HG02840 (cell line): ENCODE results near the gene SCFD2.
"Not testable (repeated sequence)": the region's sequence is repeated elsewhere in the genome, so short reads cannot be mapped to it uniquely, and the experiment has no call there.

Experiments used
- ATAC-seq: cut with Tn5 transposase; IDR thresholded peaks from one replicate; pipeline ENCODE4 v1.9.1; 2021; ENCODE audit warnings: mild to moderate bottlenecking, moderate library complexity, moderate number of reproducible peaks; ENCODE audit not compliant: unreplicated experiment, low FRiP score

The SCFD2 gene

DNA sequence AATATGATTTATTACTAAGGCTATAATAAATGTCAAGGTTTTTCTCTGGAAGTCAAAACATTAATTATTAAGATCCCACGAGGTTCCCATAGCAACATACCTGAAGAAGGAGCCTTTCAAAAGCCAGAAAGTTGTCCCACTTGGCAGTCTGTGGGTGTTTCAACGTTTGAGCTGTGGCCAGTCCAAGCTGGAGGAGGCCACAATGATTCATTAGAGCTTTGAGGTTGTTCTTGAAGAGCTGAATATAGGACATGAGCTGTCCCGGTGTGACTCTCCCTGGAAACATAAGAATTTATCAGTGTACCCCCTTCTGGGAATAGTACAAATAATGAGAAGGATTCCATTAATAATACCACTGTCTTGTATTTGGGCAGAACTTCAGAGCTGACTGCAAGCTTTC is 92.1 kb downstream of the SCFD2 start:
- ATAC-seq: no peak

DNA sequence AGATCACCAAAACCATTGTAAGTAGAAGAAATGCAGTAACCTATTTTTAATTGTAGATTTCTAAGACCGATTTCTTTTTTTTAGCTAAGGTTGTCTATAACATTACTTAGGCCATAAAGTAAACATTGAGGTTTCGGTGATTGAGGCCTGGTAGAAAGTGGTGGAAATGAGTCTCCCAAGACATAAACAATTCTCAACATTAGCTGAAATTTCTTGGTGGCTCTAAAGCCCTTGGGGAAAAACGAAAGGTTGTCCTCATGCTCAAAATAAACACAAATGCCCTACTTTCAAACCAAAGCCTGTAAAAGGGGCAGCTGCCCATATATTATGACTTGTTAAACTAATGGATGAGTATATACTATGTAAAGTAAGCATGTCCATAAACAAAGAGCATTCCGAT is 98.8 kb downstream of the SCFD2 start:
- ATAC-seq: no peak

DNA sequence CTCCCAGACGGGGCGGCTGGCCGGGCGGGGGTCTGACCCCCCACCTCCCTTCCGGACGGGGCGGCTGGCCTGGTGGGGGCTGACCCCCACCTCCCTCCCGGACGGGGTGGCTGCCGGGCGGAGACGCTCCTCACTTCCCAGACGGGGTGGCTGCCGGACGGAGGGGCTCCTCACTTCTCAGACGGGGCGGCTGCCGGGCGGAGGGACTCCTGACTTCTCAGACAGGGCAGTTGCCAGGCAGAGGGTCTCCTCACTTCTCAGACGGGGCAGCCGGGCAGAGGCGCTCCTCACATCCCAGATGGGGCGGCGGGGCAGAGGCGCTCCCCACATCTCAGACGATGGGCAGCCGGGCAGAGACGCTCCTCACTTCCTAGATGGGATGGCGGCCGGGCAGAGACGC is 109.9 kb downstream of the SCFD2 start:
- not testable (repeated sequence) for ATAC-seq

DNA sequence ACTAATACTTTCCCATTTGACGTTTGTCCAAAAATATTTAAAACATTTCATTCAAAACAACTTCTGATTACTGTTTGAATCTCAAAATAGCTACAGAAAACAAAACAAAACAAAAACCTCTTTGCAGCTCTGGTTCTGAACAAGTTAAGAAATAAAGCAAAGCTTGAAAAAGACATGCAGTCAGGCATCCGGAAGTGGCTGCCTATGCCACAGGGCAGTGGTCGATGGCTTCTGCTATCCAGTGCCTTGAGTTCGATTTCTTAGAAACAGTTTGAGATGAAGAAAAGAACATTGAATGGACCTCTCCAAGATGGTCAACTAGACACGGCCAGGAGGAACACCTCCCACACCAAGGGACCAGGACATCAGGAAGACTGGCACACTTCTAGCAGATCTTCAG is 125.3 kb downstream of the SCFD2 start:
- no peak for ATAC-seq

GRCh38 chr4:53238352-53238751 is 127.5 kb downstream of the SCFD2 start:
- ATAC-seq: not testable (repeated sequence)

GRCh38 chr4:53237811-53238210 is 128.1 kb downstream of the SCFD2 start:
- ATAC-seq: not testable (repeated sequence)

- ATAC-seq: not testable (repeated sequence)
These were observed 129.2 kb downstream of the SCFD2 start for GRCh38 chr4:53236624-53237023.

GRCh38 chr4:53235547-53235946 is 130.3 kb downstream of the SCFD2 start:
- ATAC-seq: no peak

DNA sequence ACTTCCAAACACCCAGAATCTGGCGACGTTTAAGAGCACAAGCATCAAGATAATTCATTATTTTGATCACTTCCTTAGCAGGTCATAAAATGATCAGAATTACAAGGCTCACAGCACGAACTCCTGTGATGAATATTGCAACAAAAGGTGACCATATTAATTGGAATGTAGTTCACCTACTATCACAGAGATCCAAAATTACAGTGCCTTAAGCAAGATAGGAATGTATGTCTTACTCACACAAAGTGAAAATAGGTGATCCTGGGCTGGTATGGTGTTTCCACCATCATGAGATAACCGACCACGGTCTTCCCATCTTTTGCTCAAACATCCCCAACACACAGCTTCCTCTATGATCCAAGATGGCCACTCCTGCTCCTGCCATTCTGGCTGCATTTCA is 131.2 kb downstream of the SCFD2 start:
- no peak for ATAC-seq

- ATAC-seq: no peak
These were observed 131.8 kb downstream of the SCFD2 start for GRCh38 chr4:53234111-53234510.

DNA sequence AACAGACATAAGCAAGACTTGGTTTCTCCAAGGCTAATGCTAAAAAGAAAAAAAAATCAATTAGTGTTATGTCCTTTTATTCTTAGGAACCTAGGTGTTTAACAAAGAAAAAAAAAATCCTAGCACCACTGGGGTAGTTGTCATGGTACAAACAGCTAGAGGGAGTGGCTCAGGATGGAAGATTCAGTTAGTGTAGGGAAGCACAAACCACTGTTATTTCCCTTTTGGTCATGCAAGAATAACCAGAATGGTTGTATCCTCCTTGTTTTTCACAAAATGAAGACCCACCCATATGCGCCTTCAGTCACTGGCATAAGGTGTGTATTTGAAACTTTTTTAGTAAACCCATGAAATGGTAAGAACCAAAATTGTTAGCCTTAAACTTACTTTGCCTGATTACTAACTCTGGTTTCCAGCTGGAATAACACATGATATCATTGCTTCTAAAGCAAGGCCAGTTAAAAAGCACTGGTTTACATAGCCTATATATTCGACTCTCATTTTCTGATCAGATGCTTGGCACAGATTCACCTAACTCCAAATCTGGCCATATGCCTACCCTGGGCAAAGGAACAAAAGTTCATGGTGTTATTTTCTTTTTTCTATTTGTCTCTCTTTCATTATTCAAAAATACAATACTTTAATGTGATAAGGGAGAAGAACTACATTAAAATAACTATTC is 132.6 kb downstream of the SCFD2 start:
- ATAC-seq: no peak

- no peak for ATAC-seq
These were observed 133.5 kb downstream of the SCFD2 start for GRCh38 chr4:53232371-53232770.

- ATAC-seq: no peak
These were observed 137.8 kb downstream of the SCFD2 start for GRCh38 chr4:53228036-53228435.

DNA sequence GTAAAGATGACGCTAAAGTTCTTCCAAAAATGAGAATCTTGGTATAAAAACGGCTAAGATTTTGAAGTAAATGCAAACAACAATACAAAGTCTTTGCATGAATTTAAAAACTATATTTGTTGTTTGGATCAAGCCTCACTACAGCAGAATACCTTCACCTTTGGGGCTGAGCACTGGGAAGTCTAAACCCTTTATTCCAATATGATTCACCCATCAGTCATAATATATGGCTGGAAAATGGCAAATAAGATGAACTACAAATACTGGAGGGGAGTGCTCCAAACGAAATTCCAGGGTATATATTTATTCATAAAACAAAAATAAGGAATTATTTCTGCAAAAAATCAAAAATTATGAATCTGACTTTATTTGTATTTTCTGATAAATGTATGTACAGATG is 138.4 kb downstream of the SCFD2 start:
- no peak for ATAC-seq

DNA sequence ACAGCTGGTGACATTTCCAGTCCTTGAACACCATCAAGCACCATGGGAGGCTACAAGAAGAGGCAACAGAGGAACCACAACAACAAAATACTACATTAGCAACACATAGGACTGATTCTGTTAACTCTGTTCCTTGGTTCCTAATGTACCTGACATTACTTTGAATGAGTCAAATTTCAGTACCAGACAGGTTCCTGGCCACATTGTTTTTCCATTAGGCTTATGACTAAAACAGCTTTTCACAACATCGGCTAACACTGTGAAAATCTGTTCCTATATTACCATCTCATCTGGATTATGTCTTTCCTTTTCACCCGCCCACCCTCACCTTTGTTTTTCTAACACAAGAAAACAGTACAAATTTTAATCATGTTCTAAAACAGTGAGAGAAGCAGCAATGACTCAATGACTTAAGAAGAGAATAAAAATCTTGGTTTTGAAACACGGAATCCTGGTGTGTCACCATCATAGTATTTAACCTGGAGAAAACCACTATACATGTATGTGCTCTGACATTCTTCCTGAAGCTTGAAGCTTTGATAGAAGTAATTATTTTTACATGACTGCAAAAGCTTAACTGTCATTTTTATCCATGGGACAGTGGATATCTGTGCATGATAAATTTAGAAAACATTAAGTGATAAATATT is 143.9 kb downstream of the SCFD2 start:
- ATAC-seq: no peak

GRCh38 chr4:53219148-53219547 is 146.7 kb downstream of the SCFD2 start:
- not testable (repeated sequence) for ATAC-seq

DNA sequence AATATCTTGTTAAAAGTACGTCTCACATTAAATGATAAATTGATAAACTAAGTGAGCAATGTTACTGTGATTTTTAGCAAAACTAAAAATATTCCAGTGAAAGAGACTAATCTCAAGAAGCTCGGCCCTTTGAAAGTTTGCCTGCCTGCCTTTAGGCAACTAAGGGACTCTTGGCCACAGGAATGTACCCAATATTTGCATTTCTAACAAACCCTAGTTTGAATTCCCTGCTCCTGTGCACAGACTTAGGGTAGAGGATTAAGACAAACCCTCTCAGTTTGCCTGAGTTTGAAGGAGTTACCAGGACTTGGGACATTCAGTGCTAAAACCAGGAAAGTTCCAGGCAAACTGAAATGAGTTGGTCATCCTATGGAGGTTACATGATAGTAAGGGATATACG is 157.1 kb downstream of the SCFD2 start:
- ATAC-seq: no peak

- ATAC-seq: no peak
These were observed 159.9 kb downstream of the SCFD2 start for GRCh38 chr4:53205970-53206369.

- no peak for ATAC-seq
These were observed 166.5 kb downstream of the SCFD2 start for GRCh38 chr4:53199356-53199755.

DNA sequence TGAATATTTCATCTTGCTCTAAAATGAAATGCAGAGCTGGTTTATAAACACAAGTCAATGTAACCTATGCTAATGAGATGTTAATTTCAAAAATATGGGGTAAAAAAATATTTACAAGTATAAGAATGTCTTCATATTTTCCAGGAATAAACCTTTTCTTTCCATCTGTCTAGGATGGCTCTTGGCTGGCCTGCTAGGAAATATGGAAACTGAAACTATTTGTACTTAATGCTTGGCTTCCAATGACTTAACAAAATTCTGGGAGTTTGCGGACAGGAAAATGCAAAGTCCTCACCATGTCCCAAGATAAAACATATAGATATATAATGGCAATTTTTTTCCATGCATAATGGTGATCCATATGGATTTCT is 168.1 kb downstream of the SCFD2 start:
- ATAC-seq: no peak

DNA sequence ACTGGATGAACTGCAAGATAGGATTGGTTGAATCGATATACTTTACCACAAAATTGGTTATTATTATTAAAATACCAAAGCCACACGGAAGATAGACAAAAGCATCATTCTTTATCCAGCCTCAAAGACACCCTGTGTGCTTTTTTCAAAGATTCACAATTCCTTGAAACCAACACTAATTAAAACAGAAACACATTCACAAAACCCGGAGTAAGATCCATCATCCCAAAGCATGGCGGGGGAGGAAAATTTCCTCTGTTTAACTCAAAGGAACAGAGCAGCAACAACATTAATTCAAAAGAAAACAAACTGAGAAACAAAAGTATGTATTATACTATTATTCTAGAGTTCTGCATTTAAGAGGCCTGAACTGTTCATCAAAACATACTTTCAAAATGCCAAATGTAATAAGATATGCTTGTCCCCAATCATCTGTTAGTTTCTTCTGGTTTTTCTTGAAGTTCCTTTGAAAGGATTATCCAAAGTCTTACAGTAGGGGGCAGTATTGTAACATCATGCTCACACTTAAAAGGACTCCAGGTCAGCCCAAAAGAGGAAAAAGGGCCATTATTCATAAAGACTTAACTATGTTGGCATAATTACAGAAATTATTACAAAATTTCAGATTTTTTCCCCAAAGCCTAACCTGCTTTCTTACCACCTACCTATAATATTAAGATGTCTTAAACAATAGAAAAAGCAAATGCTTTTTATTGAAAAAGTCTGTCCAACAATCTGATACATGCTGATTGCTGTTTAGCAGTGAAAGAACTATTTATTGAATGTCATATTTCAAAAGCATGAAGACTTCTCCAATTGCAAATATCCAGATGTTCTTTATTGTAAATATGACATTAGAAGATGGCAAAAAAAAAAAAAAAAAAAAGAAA is 168.7 kb downstream of the SCFD2 start:
- no peak for ATAC-seq
